Testis (tissue), 3 donors: Measurements from ENCODE around the gene GRID1. TPM values are rescaled to one million over a fixed set of nuclear protein-coding genes. Genes with fewer than 3 reads are reported as not detected.

Experiments
- DNase-seq: peaks from one replicate; pipeline ENCODE4 v3.0.0-alpha.2; 2019
- H3K27ac ChIP-seq, 2 donors: fragments of 200-600 bp; sonication (generic); one replicate each; pipeline ENCODE4 v1.5.1; 2019
- H3K27me3 ChIP-seq: fragments of 200-600 bp; sonication (generic); one replicate; pipeline ENCODE4 v1.5.1; 2019
- H3K36me3 ChIP-seq: fragments of 200-600 bp; sonication (generic); one replicate; pipeline ENCODE4 v1.5.1; 2017; ENCODE audit warnings: low read depth; ENCODE audit errors: missing control alignments
- H3K4me1 ChIP-seq: fragments of 200-600 bp; sonication (generic); one replicate; pipeline ENCODE4 v1.5.1; 2019
- H3K4me3 ChIP-seq, 2 donors: fragments of 200-600 bp; sonication (generic); one replicate each; pipeline ENCODE4 v1.5.1; 2017 to 2019
- H3K9me3 ChIP-seq: fragments of 200-600 bp; sonication (generic); one replicate; pipeline ENCODE4 v1.5.1; 2017
- CTCF ChIP-seq, 3 experiments: fragments of 450-650 bp in 2 of 3; fragments of 200-600 bp in 1 of 3; sonication (generic) in 1 of 3; IDR thresholded peaks; one replicate each; pipeline ENCODE4 v1.5.1; 2016 to 2019; ENCODE audit warnings: antibody characterized with exemption in 3 of 3, mild to moderate bottlenecking in 2 of 3, moderate library complexity in 1 of 3
- POLR2A ChIP-seq: fragments of 450-650 bp; IDR thresholded peaks from one replicate; pipeline ENCODE4 v1.6.1; 2017; ENCODE audit warnings: antibody characterized with exemption, mild to moderate bottlenecking, moderate library complexity
- WGBS, 2 donors: methylation state at CpG; one replicate each; pipeline ENCODE4 v1.1.5; 2018; 5-methylcytosine and 5-hydroxymethylcytosine counted together
- intact Hi-C: fragments of 100-400 bp; cut with DNase I; formaldehyde crosslinking; loops from one replicate; pipeline ENCODE4 v1.15.1; 2023; ENCODE audit warnings: low total_unique reads
- polyA plus RNA-seq: library from polyadenylated mRNA; stranded (reverse); fragments of 350-450 nt; fragmentation: Illumina TruSeq; extraction: RNeasy Lipid Tissue Mini Kit (QIAGEN cat#74804); gene quantifications from one replicate; pipeline ENCODE4 v1.2.3, GENCODE V29; 2014; ENCODE audit warnings: low read depth, low replicate concordance; ENCODE audit not compliant: insufficient read depth
- total RNA-seq, 2 donors: library from RNA; depleted of rRNA; stranded (reverse); fragments of >200 nt; gene quantifications; one replicate each; pipeline ENCODE4 v1.2.3, GENCODE V29; 2016

Gene GRID1
- total and polyA plus RNA-seq, 3 donors from 2014 or later: 7.4 to 16.7 (median 8.1) TPM

DNA sequence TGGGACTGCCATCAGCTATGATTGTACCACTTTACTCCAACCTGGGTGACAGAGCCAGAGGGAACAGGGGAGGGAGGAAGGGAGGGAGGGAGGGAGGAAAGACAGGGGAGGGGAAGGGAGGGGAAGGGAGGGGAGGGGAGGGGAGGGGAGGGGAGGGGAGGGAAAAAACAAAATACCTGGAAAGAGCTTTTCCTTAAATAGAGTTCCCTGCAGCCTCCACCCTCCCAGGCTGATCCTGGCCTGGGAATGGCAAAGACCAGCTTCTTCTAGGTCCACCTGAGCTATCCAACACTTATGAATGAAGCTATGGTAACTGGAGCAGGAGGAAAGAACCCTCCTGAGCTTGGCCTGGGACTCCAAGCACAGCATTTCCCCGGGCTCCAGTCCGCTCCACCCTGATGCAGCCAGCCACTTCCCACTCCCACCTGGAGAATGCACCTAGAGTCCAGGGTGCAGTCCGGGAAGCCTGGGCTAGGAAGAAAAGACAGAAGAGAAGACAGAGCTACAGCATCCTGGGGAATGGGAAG lies 66.1 kb downstream of the GRID1 start:
- intact Hi-C loops: no loop called here

GRCh38 chr10:86299562-86299961 lies 67.0 kb downstream of the GRID1 start:
- no peak overlapping the region for H3K4me3 ChIP-seq
- H3K36me3 ChIP-seq: no peaks in the 10 kb centered on the region
- no peak overlapping the region for H3K27ac ChIP-seq
- no peaks in the 10 kb centered on the region for H3K4me1 ChIP-seq
- H3K9me3 ChIP-seq: no peaks in the 10 kb centered on the region
- intact Hi-C loops: no loop called here
- H3K27me3 ChIP-seq: no peaks in the 10 kb centered on the region
- no peak for TF ChIP-seq POLR2A
- TF ChIP-seq CTCF (IDR thresholded peaks at IDR 0.05): no peak
- 76 to 79% methylated on average over 2 to 3 of the region's 3 CpGs for WGBS, 2 donors
- DNase-seq: no peak

More for the DNA sequence above, 66.1 kb downstream of the GRID1 start:
- no peak overlapping the region for H3K27ac ChIP-seq
- no peak for TF ChIP-seq POLR2A
- no peak for TF ChIP-seq CTCF (IDR thresholded peaks at IDR 0.05)
- no peak for DNase-seq
- no peaks in the 10 kb centered on the region for H3K36me3 ChIP-seq
- H3K4me1 ChIP-seq: no peaks in the 10 kb centered on the region
- no peak overlapping the region for H3K4me3 ChIP-seq
- 87 to 93% methylated on average over 3 of the region's 3 CpGs for WGBS, 2 donors
- H3K9me3 ChIP-seq: no peaks in the 10 kb centered on the region
- no peaks in the 10 kb centered on the region for H3K27me3 ChIP-seq

- no peaks in the 10 kb centered on the region for H3K36me3 ChIP-seq
- TF ChIP-seq CTCF (IDR thresholded peaks at IDR 0.05) (no peak), POLR2A (no peak)
- H3K27ac ChIP-seq: no peak overlapping the region
- WGBS, 2 donors: 71 to 84% methylated on average over 5 to 9 of the region's 9 CpGs
- intact Hi-C loops: no loop called here
- H3K4me3 ChIP-seq: no peak overlapping the region
- peak; percentile 1 for DNase-seq
- no peaks in the 10 kb centered on the region for H3K27me3 ChIP-seq
- no peaks in the 10 kb centered on the region for H3K4me1 ChIP-seq
- no peaks in the 10 kb centered on the region for H3K9me3 ChIP-seq
Observed at GRCh38 chr10:86298501-86299001, 68.0 kb downstream of the GRID1 start.

GRCh38 chr10:86295791-86296190 lies 70.8 kb downstream of the GRID1 start:
- DNase-seq: peak; percentile 5
- no peaks in the 10 kb centered on the region for H3K4me1 ChIP-seq

More at GRCh38 chr10:86295791-86296190, 70.8 kb downstream of the GRID1 start:
- TF ChIP-seq CTCF (IDR thresholded peaks at IDR 0.05) (no peak), POLR2A (no peak)
- Histone ChIP-seq H3K27me3 (no peaks in the 10 kb centered on the region), H3K9me3 (no peaks in the 10 kb centered on the region), H3K36me3 (no peaks in the 10 kb centered on the region), H3K27ac (no peak overlapping the region), H3K4me3 (no peak overlapping the region)
- 81 to 95% methylated on average over 3 of the region's 3 CpGs for WGBS, 2 donors
- intact Hi-C loops: no loop called here
